Neural cell (in vitro differentiated cells): ENCODE results near the gene RORC. TPM values are rescaled to one million over a fixed set of nuclear protein-coding genes. Genes with fewer than 3 reads are reported as not detected.

Experiments used
- H2AFZ ChIP-seq: fragments of 200-600, 300-800 bp; sonication (generic), shearing (Covaris generic); 2 replicates; pipeline ENCODE4 v1.6.0; 2014; ENCODE audit warnings: low read depth, mild to moderate bottlenecking, antibody characterized with exemption, low read length, moderate library complexity
- H3F3A ChIP-seq: fragments of 200-600 bp; shearing (Covaris generic); 2 replicates; pipeline ENCODE4 v1.6.1; 2016; ENCODE audit warnings: mild to moderate bottlenecking, moderate library complexity, mixed read lengths, antibody characterized with exemption, low read length; ENCODE audit not compliant: insufficient read depth, poor library complexity, severe bottlenecking
- H3K27ac ChIP-seq: fragments of 200-600, 300-800 bp; sonication (generic), shearing (Covaris generic); 2 replicates; pipeline ENCODE4 v1.5.1; 2014; ENCODE audit warnings: mild to moderate bottlenecking, low read length, moderate library complexity
- H3K27me3 ChIP-seq: fragments of 300-800, 200-600 bp; sonication (generic), shearing (Covaris generic); 2 replicates; pipeline ENCODE4 v1.6.0; 2014; ENCODE audit warnings: mild to moderate bottlenecking, low read depth, low read length, moderate library complexity; ENCODE audit not compliant: insufficient read depth
- H3K36me3 ChIP-seq: fragments of 300-800, 200-600 bp; sonication (generic), shearing (Covaris generic); 2 replicates; pipeline ENCODE4 v1.5.1; 2014; ENCODE audit warnings: mild to moderate bottlenecking, antibody characterized with exemption, low read length, moderate library complexity; ENCODE audit not compliant: insufficient read depth
- H3K4me2 ChIP-seq: fragments of 300-800, 200-600 bp; sonication (generic), shearing (Covaris generic); 2 replicates; pipeline ENCODE4 v1.6.0; 2014; ENCODE audit warnings: mild to moderate bottlenecking, low read length
- H3K4me3 ChIP-seq: fragments of 300-800, 200-600 bp; sonication (generic), shearing (Covaris generic); 2 replicates; pipeline ENCODE4 v1.5.1; 2014; ENCODE audit warnings: mild to moderate bottlenecking, low read length, moderate library complexity
- H3K79me2 ChIP-seq: fragments of 200-600 bp; shearing (Covaris generic); replicated peaks from 2 replicates; pipeline ENCODE4 v1.6.0; 2014; ENCODE audit warnings: mild to moderate bottlenecking, low read length, moderate library complexity; ENCODE audit not compliant: insufficient read depth
- H3K9ac ChIP-seq: fragments of 300-800, 200-600 bp; sonication (generic), shearing (Covaris generic); 2 replicates; pipeline ENCODE4 v1.6.1; 2016; ENCODE audit warnings: mild to moderate bottlenecking, low read length, mixed read lengths
- H3K9me2 ChIP-seq: fragments of 200-600 bp; shearing (Covaris generic); 2 replicates; pipeline ENCODE4 v1.6.1; 2016; ENCODE audit warnings: mild to moderate bottlenecking, low read length, mixed read lengths; ENCODE audit not compliant: insufficient read depth
- H3K9me3 ChIP-seq: fragments of 200-600, 300-800 bp; sonication (generic), shearing (Covaris generic); 2 replicates; pipeline ENCODE4 v1.6.1; 2016; ENCODE audit warnings: mild to moderate bottlenecking, mixed run types, low read length, moderate library complexity, mixed read lengths
- H4K20me1 ChIP-seq: fragments of 200-600 bp; shearing (Covaris generic); 2 replicates; pipeline ENCODE4 v1.6.1; 2016; ENCODE audit warnings: mild to moderate bottlenecking, mixed run types; ENCODE audit not compliant: insufficient read depth
- CTCF ChIP-seq: fragments of 450-650 bp; IDR thresholded peaks from 2 replicates; pipeline ENCODE4 v1.5.1; 2014; ENCODE audit warnings: antibody characterized with exemption, mild to moderate bottlenecking, moderate library complexity; ENCODE audit not compliant: poor library complexity, severe bottlenecking
- EP300 ChIP-seq: fragments of 450-650 bp; conservative IDR thresholded peaks from 2 replicates; pipeline ENCODE4 v1.6.1; 2014; ENCODE audit warnings: antibody characterized with exemption, mild to moderate bottlenecking, moderate library complexity; ENCODE audit not compliant: poor library complexity, severe bottlenecking
- EZH2 ChIP-seq: fragments of 200-600, 300-800 bp; shearing (Covaris generic), sonication (generic); IDR thresholded peaks from 2 replicates; pipeline ENCODE4 v1.6.1; 2014; ENCODE audit warnings: antibody characterized with exemption, low read length, borderline replicate concordance, mild to moderate bottlenecking; ENCODE audit not compliant: insufficient read depth, poor library complexity, severe bottlenecking
- MXI1 ChIP-seq: fragments of 450-650 bp; conservative IDR thresholded peaks from 2 replicates; pipeline ENCODE4 v1.6.1; 2014; ENCODE audit warnings: antibody characterized with exemption, mild to moderate bottlenecking; ENCODE audit not compliant: poor library complexity, severe bottlenecking
- POLR2AphosphoS5 ChIP-seq: IDR thresholded peaks from 2 replicates; pipeline ENCODE4 v1.6.1; 2012
- RAD21 ChIP-seq: fragments of 450-650 bp; conservative IDR thresholded peaks from 2 replicates; pipeline ENCODE4 v1.6.1; 2014; ENCODE audit warnings: antibody characterized with exemption, mild to moderate bottlenecking, moderate library complexity
- REST ChIP-seq: IDR thresholded peaks from 2 replicates; pipeline ENCODE4 v1.6.1; 2012; ENCODE audit warnings: borderline replicate concordance
- SMC3 ChIP-seq: fragments of 450-650 bp; conservative IDR thresholded peaks from 2 replicates; pipeline ENCODE4 v1.6.1; 2014; ENCODE audit warnings: antibody characterized with exemption, mild to moderate bottlenecking, moderate library complexity; ENCODE audit not compliant: poor library complexity
- TAF1 ChIP-seq: IDR thresholded peaks from 2 replicates; pipeline ENCODE4 v1.6.1; 2012; ENCODE audit warnings: low read depth
- polyA plus RNA-seq: library from polyadenylated mRNA; depleted of rRNA; stranded (reverse); fragments of >200 nt; gene quantifications from 2 replicates; pipeline ENCODE4 v1.2.3, GENCODE V29; 2014

Gene RORC
- polyA plus RNA-seq, 1 donor from 2014 or later, result 0.45 TPM

- H3K4me2 ChIP-seq, result no peak overlapping the region
- H3K27me3 ChIP-seq, result no peaks in the 10 kb centered on the region
These were observed 15.8 kb downstream of the RORC start for GRCh38 chr1:151815716-151816327.

DNA sequence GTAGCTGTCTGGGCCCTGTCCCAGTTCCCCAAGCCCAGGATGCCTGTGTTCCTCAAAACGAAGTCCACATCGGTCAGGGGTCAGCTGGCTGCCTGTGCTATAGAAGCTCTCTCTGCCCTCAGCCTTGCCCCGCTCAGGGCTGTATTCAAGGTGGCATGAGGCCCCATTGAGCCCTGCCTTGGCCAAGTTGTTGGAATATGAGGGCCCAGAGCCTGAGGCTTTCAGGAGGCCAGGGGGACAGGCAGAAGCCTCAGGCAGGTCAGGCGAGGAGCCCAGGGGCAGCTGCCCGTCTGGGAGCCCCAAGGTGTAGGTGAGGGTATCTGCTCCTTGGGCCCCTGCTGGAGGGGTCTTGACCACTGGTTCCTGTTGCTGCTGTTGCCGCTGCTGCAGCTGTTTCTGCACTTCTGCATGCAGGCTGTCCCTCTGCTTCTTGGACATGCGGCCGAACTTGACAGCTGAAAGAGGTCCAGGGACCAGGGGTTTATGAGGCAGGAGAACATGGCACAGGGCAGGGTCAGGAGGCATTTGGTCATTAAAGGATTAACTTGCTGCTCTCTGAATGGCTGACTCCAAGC is 16.5 kb downstream of the RORC start:
- Histone ChIP-seq H3F3A (no peaks in the 10 kb centered on the region), H3K27me3 (no peaks in the 10 kb centered on the region), H3K9me3 (no peaks in the 10 kb centered on the region), H3K36me3 (no peaks in the 10 kb centered on the region), H3K4me2 (no peak overlapping the region), H3K27ac (no peak overlapping the region), H3K4me3 (no peak overlapping the region), H2AFZ (no peak overlapping the region), H4K20me1 (no peaks in the 10 kb centered on the region), H3K79me2 (no peaks in the 10 kb centered on the region), H3K9me2 (no peaks in the 10 kb centered on the region), H3K9ac (no peak overlapping the region)
- TF ChIP-seq CTCF, result no peak
- TF ChIP-seq SMC3, result no peak
- no peak for TF ChIP-seq EZH2
- no peak for TF ChIP-seq REST

More at GRCh38 chr1:151815716-151816327, 15.8 kb downstream of the RORC start:
- Histone ChIP-seq H3K9ac (no peak overlapping the region), H3K9me2 (no peaks in the 10 kb centered on the region), H2AFZ (no peak overlapping the region), H3K36me3 (no peaks in the 10 kb centered on the region), H4K20me1 (no peaks in the 10 kb centered on the region), H3F3A (no peaks in the 10 kb centered on the region), H3K79me2 (no peaks in the 10 kb centered on the region), H3K4me3 (no peak overlapping the region), H3K9me3 (no peaks in the 10 kb centered on the region), H3K27ac (no peak overlapping the region)
- TF ChIP-seq RAD21 (no peak), TAF1 (no peak), SMC3 (no peak), MXI1 (no peak), EP300 (no peak), REST (no peak), EZH2 (no peak), CTCF (no peak), POLR2AphosphoS5 (no peak)
